HEK293 (cell line): Measurements from ENCODE around the gene EFHD1.
A peak's percentile ranks its signal among the peaks of the same experiment; 100 is the strongest.

Experiments used
- GLI4 ChIP-seq: fragments of 450-650 bp; formaldehyde crosslinking; IDR thresholded peaks from 2 replicates; pipeline ENCODE4 v1.5.1; 2016; ENCODE audit warnings: missing biosample characterization, missing genetic modification characterization
- GLIS1 ChIP-seq: fragments of 450-650 bp; formaldehyde crosslinking; IDR thresholded peaks from 2 replicates; pipeline ENCODE4 v1.5.1; 2016; ENCODE audit warnings: missing biosample characterization, missing genetic modification characterization
- KLF1 ChIP-seq: fragments of 450-650 bp; formaldehyde crosslinking; IDR thresholded peaks from 2 replicates; pipeline ENCODE4 v1.5.1; 2016; ENCODE audit warnings: missing biosample characterization, missing genetic modification characterization
- MYNN ChIP-seq: fragments of 450-650 bp; formaldehyde crosslinking; IDR thresholded peaks from 2 replicates; pipeline ENCODE4 v1.5.1; 2016; ENCODE audit warnings: missing biosample characterization, missing genetic modification characterization, borderline replicate concordance
- ZNF112 ChIP-seq: fragments of 450-650 bp; formaldehyde crosslinking; IDR thresholded peaks from 2 replicates; pipeline ENCODE4 v1.5.0; 2017; ENCODE audit warnings: missing biosample characterization, missing genetic modification characterization
- ZNF133 ChIP-seq: fragments of 450-650 bp; formaldehyde crosslinking; IDR thresholded peaks from 2 replicates; pipeline ENCODE4 v1.5.1; 2016; ENCODE audit warnings: missing biosample characterization, missing genetic modification characterization
- ZNF140 ChIP-seq: fragments of 450-650 bp; formaldehyde crosslinking; IDR thresholded peaks from 2 replicates; pipeline ENCODE4 v1.5.1; 2016; ENCODE audit warnings: missing biosample characterization, missing genetic modification characterization
- ZNF157 ChIP-seq: fragments of 450-650 bp; formaldehyde crosslinking; IDR thresholded peaks from 2 replicates; pipeline ENCODE4 v1.5.1; 2016; ENCODE audit warnings: missing biosample characterization, missing genetic modification characterization
- ZNF184 ChIP-seq: fragments of 450-650 bp; IDR thresholded peaks from 2 replicates; pipeline ENCODE4 v1.5.1; 2018; ENCODE audit warnings: missing biosample characterization, mild to moderate bottlenecking, missing genetic modification characterization
- ZNF24 ChIP-seq: fragments of 450-650 bp; formaldehyde crosslinking; IDR thresholded peaks from 2 replicates; pipeline ENCODE4 v1.5.1; 2016; ENCODE audit warnings: missing biosample characterization, missing genetic modification characterization
- ZNF274 ChIP-seq, 2 experiments: fragments of 200-500 bp in 1 of 2; fragments of 450-650 bp in 1 of 2; sonication (Bioruptor generic) in 1 of 2; formaldehyde crosslinking in 1 of 2; IDR thresholded peaks; 2 replicates each; pipeline versions ENCODE4 v1.5.1 to v1.6.1; 2014 to 2016; ENCODE audit warnings: borderline replicate concordance in 1 of 2, inconsistent platforms in 1 of 2, low read length in 1 of 2, missing biosample characterization in 1 of 2, missing genetic modification characterization in 1 of 2
- ZNF391 ChIP-seq: fragments of 450-650 bp; formaldehyde crosslinking; IDR thresholded peaks from 2 replicates; pipeline ENCODE4 v1.5.1; 2016; ENCODE audit warnings: low read depth, missing biosample characterization, missing genetic modification characterization, borderline replicate concordance
- ZNF404 ChIP-seq: fragments of 450-650 bp; formaldehyde crosslinking; IDR thresholded peaks from 2 replicates; pipeline ENCODE4 v1.5.1; 2017; ENCODE audit warnings: missing biosample characterization, missing genetic modification characterization
- ZNF521 ChIP-seq: fragments of 450-650 bp; formaldehyde crosslinking; IDR thresholded peaks from 2 replicates; pipeline ENCODE4 v1.5.1; 2017; ENCODE audit warnings: missing biosample characterization, mild to moderate bottlenecking, missing genetic modification characterization
- ZNF621 ChIP-seq: fragments of 450-650 bp; formaldehyde crosslinking; IDR thresholded peaks from 2 replicates; pipeline ENCODE4 v1.5.1; 2017; ENCODE audit warnings: missing biosample characterization, missing genetic modification characterization
- ZNF664 ChIP-seq: fragments of 450-650 bp; formaldehyde crosslinking; IDR thresholded peaks from 2 replicates; pipeline ENCODE4 v1.5.1; 2016; ENCODE audit warnings: missing biosample characterization, missing genetic modification characterization
- ZNF677 ChIP-seq: fragments of 450-650 bp; IDR thresholded peaks from 2 replicates; pipeline ENCODE4 v1.5.0; 2018; ENCODE audit warnings: missing biosample characterization, mild to moderate bottlenecking, missing genetic modification characterization, moderate library complexity
- ZNF707 ChIP-seq: fragments of 450-650 bp; formaldehyde crosslinking; IDR thresholded peaks from 2 replicates; pipeline ENCODE4 v1.5.1; 2016; ENCODE audit warnings: missing biosample characterization, missing genetic modification characterization
- ZNF837 ChIP-seq: fragments of 450-650 bp; formaldehyde crosslinking; IDR thresholded peaks from 2 replicates; pipeline ENCODE4 v1.5.1; 2016; ENCODE audit warnings: missing biosample characterization, missing genetic modification characterization
- ZXDB ChIP-seq: fragments of 450-650 bp; formaldehyde crosslinking; IDR thresholded peaks from 2 replicates; pipeline ENCODE4 v1.5.1; 2016; ENCODE audit warnings: missing biosample characterization, missing genetic modification characterization
- TF ChIP-seq, protein P1 (sequence below): fragments of 450-650 bp; formaldehyde crosslinking; IDR thresholded peaks from 2 replicates; pipeline ENCODE4 v1.5.1; 2016; ENCODE audit warnings: missing biosample characterization, missing genetic modification characterization
- TF ChIP-seq, protein P2 (sequence below): IDR thresholded peaks from 2 replicates; pipeline ENCODE4 v1.6.1; 2011; ENCODE audit warnings: mild to moderate bottlenecking, low read depth, low read length, borderline replicate concordance
- TF ChIP-seq, protein P3 (sequence below): sonication (generic); formaldehyde crosslinking; IDR thresholded peaks from 2 replicates; pipeline ENCODE4 v1.8.1; 2022; ENCODE audit warnings: mild to moderate bottlenecking, moderate library complexity, missing genetic modification reagents
- TF ChIP-seq, protein P4 (sequence below): fragments of 450-650 bp; formaldehyde crosslinking; IDR thresholded peaks from 2 replicates; pipeline ENCODE4 v1.5.1; 2016; ENCODE audit warnings: missing biosample characterization, missing genetic modification characterization, low read depth
- TF ChIP-seq, protein P5 (sequence below): fragments of 450-650 bp; formaldehyde crosslinking; optimal IDR thresholded peaks from 2 replicates; pipeline ENCODE3; 2016; ENCODE audit warnings: missing biosample characterization, mild to moderate bottlenecking, missing genetic modification characterization
- TF ChIP-seq, protein P6 (sequence below): fragments of 450-650 bp; formaldehyde crosslinking; IDR thresholded peaks from 2 replicates; pipeline ENCODE4 v1.5.1; 2017; ENCODE audit warnings: missing biosample characterization, missing genetic modification characterization
- TF ChIP-seq, protein P7 (sequence below): fragments of 450-650 bp; formaldehyde crosslinking; IDR thresholded peaks from 2 replicates; pipeline ENCODE4 v1.5.1; 2016; ENCODE audit warnings: missing biosample characterization, missing genetic modification characterization
- TF ChIP-seq, protein P8 (sequence below): fragments of 450-650 bp; formaldehyde crosslinking; IDR thresholded peaks from 2 replicates; pipeline ENCODE4 v1.5.1; 2017; ENCODE audit warnings: missing biosample characterization, missing genetic modification characterization

Gene EFHD1

DNA sequence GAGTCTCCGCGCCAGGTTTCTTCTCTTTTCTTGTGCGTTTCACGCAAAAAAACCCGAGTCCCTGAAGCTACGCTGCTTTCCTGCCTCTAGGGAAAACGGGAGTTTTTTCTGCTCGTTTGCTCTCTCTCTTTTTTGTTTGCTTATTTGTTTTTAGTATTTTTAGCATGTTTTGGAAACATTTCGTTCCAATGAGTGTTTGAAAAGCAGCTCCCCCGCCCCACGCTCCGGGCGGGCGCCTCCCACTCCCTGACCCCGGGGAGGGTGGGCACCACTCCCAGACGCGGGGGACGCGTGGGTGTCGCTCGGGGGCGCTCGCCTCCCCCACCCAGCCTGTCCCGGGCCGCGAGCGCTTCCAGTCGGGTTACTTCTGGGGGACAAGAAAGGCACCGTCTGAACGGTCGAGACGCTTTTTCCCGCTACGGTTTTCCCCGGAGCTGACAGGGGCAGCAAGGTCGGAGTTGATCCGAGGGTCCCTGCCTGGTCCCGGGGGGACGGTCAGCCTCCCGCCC lies 446 bp upstream of the EFHD1 start (continued):
- TF ChIP-seq, protein P1, sequence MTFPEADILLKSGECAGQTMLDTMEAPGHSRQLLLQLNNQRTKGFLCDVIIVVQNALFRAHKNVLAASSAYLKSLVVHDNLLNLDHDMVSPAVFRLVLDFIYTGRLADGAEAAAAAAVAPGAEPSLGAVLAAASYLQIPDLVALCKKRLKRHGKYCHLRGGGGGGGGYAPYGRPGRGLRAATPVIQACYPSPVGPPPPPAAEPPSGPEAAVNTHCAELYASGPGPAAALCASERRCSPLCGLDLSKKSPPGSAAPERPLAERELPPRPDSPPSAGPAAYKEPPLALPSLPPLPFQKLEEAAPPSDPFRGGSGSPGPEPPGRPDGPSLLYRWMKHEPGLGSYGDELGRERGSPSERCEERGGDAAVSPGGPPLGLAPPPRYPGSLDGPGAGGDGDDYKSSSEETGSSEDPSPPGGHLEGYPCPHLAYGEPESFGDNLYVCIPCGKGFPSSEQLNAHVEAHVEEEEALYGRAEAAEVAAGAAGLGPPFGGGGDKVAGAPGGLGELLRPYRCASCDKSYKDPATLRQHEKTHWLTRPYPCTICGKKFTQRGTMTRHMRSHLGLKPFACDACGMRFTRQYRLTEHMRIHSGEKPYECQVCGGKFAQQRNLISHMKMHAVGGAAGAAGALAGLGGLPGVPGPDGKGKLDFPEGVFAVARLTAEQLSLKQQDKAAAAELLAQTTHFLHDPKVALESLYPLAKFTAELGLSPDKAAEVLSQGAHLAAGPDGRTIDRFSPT (tag by site-specific recombination): peak; percentile 52; the same call in 1 of the 2 replicates
- TF ChIP-seq, protein P2, sequence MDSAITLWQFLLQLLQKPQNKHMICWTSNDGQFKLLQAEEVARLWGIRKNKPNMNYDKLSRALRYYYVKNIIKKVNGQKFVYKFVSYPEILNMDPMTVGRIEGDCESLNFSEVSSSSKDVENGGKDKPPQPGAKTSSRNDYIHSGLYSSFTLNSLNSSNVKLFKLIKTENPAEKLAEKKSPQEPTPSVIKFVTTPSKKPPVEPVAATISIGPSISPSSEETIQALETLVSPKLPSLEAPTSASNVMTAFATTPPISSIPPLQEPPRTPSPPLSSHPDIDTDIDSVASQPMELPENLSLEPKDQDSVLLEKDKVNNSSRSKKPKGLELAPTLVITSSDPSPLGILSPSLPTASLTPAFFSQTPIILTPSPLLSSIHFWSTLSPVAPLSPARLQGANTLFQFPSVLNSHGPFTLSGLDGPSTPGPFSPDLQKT: no peak
- no peak for TF ChIP-seq GLI4
- no peak for TF ChIP-seq ZNF184 (tag by site-specific recombination)
- no peak for TF ChIP-seq ZNF621 (tag by site-specific recombination)
- 0 out of 2 replicates have a peak, but pooled peaks have one; percentile 14 for TF ChIP-seq ZXDB (tag by site-specific recombination)
- TF ChIP-seq, protein P3, sequence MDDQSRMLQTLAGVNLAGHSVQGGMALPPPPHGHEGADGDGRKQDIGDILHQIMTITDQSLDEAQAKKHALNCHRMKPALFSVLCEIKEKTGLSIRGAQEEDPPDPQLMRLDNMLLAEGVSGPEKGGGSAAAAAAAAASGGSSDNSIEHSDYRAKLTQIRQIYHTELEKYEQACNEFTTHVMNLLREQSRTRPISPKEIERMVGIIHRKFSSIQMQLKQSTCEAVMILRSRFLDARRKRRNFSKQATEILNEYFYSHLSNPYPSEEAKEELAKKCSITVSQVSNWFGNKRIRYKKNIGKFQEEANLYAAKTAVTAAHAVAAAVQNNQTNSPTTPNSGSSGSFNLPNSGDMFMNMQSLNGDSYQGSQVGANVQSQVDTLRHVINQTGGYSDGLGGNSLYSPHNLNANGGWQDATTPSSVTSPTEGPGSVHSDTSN (CRISPR knock-in tag): no peak
- no peak for TF ChIP-seq ZNF112 (tag by site-specific recombination)
- TF ChIP-seq, protein P4, sequence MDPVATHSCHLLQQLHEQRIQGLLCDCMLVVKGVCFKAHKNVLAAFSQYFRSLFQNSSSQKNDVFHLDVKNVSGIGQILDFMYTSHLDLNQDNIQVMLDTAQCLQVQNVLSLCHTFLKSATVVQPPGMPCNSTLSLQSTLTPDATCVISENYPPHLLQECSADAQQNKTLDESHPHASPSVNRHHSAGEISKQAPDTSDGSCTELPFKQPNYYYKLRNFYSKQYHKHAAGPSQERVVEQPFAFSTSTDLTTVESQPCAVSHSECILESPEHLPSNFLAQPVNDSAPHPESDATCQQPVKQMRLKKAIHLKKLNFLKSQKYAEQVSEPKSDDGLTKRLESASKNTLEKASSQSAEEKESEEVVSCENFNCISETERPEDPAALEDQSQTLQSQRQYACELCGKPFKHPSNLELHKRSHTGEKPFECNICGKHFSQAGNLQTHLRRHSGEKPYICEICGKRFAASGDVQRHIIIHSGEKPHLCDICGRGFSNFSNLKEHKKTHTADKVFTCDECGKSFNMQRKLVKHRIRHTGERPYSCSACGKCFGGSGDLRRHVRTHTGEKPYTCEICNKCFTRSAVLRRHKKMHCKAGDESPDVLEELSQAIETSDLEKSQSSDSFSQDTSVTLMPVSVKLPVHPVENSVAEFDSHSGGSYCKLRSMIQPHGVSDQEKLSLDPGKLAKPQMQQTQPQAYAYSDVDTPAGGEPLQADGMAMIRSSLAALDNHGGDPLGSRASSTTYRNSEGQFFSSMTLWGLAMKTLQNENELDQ (tag by site-specific recombination): no peak
- no peak for TF ChIP-seq ZNF677 (tag by site-specific recombination)
- TF ChIP-seq ZNF274 (IDR thresholded peaks at IDR 0.05; ENCODE audit: low read length): no peak
- no peak for TF ChIP-seq ZNF274 (tag by site-specific recombination; IDR thresholded peaks at IDR 0.05; ENCODE audit: borderline replicate concordance)
- TF ChIP-seq ZNF133 (tag by site-specific recombination): no peak
- TF ChIP-seq, protein P5, sequence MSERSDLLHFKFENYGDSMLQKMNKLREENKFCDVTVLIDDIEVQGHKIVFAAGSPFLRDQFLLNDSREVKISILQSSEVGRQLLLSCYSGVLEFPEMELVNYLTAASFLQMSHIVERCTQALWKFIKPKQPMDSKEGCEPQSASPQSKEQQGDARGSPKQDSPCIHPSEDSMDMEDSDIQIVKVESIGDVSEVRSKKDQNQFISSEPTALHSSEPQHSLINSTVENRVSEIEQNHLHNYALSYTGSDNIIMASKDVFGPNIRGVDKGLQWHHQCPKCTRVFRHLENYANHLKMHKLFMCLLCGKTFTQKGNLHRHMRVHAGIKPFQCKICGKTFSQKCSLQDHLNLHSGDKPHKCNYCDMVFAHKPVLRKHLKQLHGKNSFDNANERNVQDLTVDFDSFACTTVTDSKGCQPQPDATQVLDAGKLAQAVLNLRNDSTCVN: no peak
- TF ChIP-seq ZNF707 (tag by site-specific recombination): no peak
- TF ChIP-seq KLF1 (tag by site-specific recombination): no peak
- TF ChIP-seq, protein P6, sequence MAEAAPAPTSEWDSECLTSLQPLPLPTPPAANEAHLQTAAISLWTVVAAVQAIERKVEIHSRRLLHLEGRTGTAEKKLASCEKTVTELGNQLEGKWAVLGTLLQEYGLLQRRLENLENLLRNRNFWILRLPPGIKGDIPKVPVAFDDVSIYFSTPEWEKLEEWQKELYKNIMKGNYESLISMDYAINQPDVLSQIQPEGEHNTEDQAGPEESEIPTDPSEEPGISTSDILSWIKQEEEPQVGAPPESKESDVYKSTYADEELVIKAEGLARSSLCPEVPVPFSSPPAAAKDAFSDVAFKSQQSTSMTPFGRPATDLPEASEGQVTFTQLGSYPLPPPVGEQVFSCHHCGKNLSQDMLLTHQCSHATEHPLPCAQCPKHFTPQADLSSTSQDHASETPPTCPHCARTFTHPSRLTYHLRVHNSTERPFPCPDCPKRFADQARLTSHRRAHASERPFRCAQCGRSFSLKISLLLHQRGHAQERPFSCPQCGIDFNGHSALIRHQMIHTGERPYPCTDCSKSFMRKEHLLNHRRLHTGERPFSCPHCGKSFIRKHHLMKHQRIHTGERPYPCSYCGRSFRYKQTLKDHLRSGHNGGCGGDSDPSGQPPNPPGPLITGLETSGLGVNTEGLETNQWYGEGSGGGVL (tag by site-specific recombination): peak; percentile 53
- no peak for TF ChIP-seq GLIS1
- no peak for TF ChIP-seq MYNN (tag by site-specific recombination)
- TF ChIP-seq ZNF521 (tag by site-specific recombination): no peak
- TF ChIP-seq, protein P7, sequence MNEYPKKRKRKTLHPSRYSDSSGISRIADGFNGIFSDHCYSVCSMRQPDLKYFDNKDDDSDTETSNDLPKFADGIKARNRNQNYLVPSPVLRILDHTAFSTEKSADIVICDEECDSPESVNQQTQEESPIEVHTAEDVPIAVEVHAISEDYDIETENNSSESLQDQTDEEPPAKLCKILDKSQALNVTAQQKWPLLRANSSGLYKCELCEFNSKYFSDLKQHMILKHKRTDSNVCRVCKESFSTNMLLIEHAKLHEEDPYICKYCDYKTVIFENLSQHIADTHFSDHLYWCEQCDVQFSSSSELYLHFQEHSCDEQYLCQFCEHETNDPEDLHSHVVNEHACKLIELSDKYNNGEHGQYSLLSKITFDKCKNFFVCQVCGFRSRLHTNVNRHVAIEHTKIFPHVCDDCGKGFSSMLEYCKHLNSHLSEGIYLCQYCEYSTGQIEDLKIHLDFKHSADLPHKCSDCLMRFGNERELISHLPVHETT (tag by site-specific recombination): no peak
- no peak for TF ChIP-seq ZNF24 (tag by site-specific recombination)
- TF ChIP-seq ZNF391: no peak
- no peak for TF ChIP-seq ZNF140 (tag by site-specific recombination)
- TF ChIP-seq, protein P8, sequence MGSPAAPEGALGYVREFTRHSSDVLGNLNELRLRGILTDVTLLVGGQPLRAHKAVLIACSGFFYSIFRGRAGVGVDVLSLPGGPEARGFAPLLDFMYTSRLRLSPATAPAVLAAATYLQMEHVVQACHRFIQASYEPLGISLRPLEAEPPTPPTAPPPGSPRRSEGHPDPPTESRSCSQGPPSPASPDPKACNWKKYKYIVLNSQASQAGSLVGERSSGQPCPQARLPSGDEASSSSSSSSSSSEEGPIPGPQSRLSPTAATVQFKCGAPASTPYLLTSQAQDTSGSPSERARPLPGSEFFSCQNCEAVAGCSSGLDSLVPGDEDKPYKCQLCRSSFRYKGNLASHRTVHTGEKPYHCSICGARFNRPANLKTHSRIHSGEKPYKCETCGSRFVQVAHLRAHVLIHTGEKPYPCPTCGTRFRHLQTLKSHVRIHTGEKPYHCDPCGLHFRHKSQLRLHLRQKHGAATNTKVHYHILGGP (tag by site-specific recombination): no peak
- TF ChIP-seq ZNF837 (tag by site-specific recombination): no peak
- TF ChIP-seq ZNF157: no peak
- no peak for TF ChIP-seq ZNF404 (tag by site-specific recombination)
- TF ChIP-seq ZNF664: no peak
